CD4-positive, alpha-beta T cell treated with Interleukin-12 subunit alpha and Interleukin-12 subunit beta, for 1 hour (primary cell): ENCODE data around the gene CCDC188.

Experiments used
- DNase-seq: peaks from one replicate; pipeline ENCODE4 v3.0.0-alpha.2; 2020

CCDC188 gene

DNA sequence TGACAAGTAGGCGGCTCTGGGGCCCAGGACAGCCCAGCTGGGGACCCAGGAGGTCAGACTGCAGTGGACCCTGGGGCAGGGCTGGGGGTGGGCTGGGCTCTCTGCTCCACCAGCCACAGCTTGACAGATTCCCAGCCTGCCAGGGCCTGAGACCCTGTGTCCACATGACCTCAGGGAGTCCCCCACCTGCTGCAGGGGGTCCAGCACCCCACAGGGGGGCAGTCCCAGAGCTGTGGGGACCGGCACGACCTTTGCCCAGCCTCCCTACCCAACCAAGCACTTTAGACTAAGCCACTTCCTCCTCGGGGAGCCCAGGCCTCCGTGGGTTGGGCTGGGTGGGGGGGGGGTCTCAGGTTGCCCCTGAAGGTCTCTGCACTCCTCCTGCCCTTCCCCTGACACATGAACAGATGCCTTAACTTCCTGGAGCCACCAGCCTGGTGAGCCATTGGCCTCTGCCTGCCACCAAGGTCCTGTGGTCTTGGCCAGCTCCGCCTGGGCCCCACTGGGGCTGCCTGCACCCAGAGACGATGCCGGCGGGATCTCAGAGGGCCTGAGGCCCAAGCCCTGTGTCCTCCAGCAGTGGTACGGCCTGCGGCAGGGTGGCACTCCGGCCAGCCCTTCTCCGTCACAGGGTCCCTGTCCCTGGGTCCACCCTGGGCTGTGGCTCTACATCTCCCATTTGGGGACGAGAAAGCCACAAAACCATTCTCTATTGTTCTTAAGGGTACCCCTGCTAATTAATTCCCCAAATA is 3.4 kb downstream of the CCDC188 start:
- DNase-seq, result no peak

DNA sequence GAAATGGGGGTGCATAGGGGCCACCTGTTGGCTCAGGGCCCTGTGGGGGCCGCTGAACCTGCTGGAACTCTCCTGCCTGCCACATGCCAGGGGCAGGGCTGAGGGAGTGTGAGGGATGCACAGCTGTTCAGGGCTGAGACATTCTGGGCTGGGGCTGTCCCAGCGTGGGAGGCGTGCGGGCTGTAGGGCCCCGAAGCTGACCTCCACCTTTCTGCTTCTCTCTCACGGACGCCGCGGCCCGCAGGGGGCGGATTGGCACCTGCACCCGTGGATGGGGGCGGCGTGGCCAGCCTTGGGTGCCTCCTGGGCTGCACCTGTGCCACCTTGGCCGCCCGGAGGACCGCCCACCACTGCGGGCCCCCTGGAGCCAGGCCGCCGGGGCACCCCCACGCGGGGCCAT is 4.1 kb downstream of the CCDC188 start:
- DNase-seq, result no peak

DNA sequence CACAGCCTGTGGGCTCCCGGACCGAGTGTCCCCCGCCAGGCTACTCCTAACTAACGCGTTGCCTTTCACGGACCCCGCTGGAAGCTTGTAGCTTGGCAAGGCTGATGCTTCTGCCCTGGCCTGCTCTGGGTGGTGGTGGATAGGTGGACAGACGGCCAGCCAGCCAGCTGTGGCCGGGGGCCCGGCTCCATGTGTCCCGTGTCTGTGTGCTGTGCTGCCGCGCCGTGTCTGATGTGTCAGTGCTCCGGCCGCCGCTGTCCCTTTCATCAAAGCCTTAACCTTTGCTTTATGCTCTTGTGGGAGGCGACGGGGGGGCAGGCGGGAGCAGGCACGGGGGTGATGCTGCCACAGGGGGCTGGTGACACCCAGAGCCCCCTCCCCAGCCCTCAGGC is 5.0 kb downstream of the CCDC188 start:
- DNase-seq, result no peak

DNA sequence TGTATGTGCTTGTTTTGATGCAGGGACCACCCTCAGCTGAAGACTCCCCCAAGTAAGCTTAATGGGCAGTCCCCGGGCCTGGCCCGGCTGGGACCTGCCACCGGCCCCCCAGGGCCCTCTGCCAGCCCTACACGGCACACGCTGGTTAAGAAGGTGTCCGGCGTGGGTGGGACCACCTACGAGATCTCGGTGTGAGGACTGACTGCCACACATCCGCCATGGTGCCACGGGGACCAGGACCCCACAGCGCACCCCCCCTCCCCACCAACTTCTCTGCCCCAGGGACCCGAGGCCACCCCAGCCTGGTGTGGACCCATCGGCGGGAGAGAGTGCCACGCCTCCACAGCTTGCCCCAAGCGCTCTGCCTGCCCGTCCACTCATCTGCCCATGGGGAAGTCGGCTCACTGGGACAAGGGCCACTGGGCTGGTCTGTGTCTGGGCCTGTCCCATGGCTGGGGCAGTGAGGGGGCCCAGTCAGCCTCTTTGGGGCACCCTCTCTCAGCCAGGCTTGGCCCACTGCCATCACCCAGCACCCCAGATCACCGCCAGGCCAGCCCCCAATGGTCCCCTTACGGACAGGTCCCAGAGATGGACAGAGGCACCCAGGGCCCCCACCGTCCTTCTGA is 5.5 kb downstream of the CCDC188 start:
- DNase-seq, result no peak

DNA sequence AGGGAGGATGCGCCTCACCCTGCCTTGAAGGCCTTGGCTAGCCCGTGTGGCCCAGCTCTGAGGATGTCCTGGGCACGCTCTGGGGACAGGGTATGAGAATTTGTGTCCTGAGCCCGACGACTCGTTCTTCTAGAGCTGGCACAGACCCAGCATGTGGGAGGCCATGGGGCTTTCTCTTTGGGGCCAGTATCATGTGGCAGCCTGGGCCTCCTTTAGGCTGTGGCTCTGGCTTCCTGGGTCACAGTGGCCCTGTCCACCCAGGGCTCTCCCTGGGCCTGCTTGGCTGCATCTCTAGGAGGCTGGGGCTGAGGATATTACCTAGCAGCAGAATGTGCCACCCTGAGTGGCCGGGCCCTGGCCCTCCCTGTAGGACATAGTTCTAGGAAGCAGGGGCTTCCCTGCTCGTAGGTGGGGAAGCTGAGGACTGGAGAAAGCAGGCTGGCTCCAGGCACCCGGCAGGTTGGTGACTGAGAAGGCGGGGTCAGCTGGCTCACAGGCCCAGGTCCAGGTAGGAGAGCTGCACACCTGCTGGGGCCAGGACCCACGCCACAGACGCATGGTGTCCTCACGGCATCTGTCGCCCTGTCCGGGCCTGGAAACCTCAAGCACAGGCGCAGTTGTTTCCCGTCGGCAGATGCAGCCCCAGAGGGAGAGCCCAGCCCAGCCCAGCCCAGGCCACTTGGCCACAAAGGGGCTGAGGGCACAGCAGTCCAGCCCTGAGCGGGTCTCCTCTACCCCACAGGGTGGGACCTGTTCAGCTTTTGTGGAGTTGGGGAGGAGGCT is 6.8 kb downstream of the CCDC188 start:
- no peak for DNase-seq

DNA sequence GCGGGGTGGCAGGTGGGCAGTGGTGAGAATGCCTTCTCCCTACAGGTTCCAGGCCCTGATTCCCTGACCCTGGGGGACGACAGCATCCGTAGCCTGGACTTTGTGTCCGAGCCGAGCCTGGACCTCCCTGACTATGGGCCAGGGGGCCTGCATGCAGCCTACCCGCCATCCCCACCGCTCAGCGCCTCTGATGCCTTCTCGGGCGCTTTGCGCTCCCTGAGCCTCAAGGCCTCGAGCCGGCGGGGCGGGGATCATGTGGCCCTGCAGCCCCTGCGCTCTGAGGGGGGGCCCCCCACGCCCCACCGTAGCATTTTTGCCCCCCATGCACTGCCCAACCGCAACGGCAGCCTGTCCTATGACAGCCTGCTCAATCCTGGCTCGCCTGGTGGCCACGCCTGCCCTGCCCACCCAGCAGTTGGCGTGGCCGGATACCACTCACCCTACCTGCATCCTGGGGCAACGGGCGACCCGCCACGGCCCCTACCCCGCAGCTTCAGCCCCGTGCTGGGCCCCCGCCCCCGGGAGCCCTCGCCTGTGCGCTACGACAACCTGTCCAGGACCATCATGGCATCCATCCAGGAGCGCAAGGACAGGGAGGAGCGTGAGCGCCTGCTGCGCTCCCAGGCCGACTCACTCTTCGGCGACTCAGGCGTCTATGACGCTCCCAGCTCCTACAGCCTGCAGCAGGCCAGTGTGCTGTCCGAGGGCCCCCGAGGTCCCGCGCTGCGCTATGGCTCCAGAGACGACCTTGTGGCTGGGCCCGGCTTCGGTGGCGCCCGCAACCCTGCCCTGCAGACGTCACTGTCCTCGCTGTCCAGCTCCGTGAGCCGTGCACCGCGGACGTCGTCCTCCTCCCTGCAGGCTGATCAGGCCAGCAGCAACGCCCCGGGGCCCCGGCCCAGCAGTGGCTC is 7.9 kb downstream of the CCDC188 start:
- no peak for DNase-seq

DNA sequence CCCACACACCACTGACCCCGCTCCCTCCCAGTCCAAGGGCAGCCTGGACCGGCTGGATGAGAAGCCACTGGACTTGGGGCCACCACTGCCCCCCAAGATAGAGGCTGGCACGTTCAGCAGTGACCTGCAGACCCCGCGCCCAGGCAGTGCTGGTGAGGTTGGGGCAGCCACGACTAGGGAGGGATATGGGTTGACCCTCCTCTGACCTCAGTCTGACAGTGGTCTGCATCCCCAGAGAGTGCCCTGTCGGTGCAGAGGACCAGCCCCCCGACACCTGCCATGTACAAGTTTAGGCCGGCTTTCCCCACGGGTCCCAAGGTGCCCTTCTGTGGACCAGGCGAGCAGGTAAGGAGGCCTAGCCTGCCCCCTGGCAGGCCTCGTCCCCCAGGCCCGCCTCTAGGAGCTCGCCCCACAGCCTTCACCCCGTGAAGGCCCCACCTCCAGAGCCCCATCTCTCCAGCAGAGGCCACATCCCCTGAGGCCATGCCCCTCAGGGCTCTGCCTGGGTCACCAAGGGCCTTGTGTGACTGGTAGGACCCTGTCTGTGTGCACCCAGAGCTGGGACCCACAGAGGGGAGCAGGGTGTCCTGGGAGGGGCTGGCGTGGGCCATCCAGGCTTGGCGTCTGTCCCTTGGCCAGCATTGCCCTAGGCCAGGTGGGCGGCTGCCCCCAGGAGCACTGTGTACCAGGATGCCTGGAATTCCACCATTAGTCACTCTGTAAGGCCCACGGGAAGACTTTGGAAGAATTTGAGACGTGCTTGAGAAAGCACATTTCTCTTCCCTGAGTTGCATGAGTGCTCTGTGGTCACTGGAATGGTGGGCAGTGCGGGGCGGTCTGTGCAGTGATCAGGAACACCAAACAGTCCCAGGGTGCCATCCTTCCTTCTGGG is 9.4 kb downstream of the CCDC188 start:
- no peak for DNase-seq

DNA sequence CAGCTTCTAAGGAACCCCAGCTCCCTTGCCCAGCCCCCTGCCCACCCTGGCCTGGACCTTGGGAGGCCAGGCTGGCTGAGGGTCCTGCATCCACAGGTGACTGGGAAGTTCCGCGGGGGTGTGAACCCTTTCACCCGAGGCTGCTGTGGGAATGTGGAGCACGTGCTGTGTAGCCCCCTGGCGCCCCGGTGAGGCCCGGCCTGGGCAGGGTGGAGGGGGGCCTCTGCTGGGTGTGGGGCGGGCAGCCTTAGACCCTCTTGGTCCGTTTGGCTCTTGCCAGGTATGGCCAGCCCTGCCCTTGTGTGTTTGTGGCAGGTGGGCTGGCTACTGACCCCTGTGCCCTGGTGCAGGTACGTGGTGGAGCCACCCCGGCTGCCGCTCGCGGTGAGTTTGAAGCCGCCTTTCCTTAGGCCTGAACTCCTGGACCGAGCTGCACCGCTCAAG is 10.3 kb downstream of the CCDC188 start:
- no peak for DNase-seq

DNA sequence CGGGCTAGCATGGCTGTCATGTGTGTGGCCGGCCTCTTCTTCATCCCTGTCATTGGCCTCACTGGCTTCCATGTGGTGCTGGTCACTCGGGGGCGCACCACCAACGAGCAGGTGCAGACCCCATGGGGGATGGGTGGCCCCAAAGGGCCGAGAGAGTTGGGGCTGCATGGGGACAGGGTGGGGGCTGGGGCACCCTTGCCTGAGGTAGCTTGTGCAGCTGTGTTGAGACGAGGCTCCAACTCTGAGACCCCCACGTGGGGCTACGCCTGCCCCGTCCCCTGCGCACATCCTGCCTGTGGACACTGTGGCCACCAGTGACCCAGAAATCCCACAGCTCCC is 10.8 kb downstream of the CCDC188 start:
- DNase-seq, result no peak

DNA sequence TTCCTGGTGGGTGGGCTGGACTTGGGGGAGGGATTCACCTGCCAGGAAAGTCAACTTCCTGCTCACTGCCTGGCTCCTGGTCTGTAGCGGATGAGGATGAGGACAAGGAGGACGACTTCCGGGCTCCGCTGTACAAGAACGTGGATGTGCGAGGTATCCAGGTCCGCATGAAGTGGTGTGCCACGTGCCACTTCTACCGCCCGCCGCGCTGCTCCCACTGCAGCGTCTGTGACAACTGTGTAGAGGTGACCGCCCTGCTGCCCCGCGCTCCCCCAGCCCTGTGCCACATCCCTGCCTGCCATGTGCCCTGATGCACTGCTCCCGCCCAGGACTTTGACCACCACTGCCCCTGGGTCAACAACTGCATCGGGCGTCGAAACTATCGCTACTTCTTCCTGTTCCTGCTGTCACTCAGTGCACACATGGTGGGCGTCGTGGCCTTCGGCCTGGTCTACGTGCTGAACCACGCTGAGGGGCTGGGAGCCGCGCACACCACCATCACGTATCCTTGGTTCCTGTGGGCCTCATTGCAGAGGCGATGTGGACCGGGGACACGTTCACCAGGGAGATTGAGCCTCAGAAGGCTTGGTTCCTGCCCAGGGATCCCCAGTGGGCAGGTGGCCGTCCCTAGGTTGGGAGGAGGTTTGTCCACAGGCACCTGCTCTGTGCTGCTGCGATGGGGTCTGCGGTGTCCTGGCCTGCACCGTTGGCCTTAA is 11.3 kb downstream of the CCDC188 start:
- DNase-seq, result no peak

DNA sequence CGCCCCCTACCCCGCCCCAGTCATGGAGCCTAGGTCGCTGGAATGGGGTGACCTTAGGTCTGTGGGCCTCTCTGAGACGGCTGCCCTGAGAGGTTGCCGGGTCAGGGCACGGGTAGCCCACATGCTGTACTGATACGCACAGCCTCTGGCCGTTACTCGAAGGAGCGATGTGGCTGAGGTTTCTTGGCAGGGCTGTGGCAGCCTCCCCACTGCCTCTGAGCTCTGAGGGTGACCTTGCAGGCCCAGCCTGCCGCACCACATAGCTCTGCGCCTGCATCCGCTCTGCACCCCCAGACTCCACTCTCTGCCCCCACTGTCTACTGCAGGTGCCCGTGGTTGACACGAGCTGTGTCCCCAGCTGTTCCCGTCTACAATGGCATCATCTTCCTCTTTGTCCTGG is 12.0 kb downstream of the CCDC188 start:
- no peak for DNase-seq

DNA sequence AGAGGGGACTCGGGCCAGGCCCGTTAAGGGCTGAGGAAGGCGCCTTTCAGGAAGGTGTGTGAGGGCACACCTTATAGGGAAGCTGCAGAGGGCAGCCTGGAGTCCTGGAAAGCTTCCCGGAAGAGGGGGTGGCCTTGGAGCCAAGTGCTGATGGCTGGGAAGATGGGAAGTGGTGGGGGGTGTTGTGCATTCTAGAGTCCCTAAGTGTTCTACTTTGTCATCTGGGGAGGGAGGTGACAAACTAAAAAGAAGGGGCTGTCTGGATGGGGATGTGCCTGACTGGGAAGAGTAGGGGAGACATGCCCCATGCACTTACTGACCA is 12.5 kb downstream of the CCDC188 start:
- DNase-seq, result no peak

DNA sequence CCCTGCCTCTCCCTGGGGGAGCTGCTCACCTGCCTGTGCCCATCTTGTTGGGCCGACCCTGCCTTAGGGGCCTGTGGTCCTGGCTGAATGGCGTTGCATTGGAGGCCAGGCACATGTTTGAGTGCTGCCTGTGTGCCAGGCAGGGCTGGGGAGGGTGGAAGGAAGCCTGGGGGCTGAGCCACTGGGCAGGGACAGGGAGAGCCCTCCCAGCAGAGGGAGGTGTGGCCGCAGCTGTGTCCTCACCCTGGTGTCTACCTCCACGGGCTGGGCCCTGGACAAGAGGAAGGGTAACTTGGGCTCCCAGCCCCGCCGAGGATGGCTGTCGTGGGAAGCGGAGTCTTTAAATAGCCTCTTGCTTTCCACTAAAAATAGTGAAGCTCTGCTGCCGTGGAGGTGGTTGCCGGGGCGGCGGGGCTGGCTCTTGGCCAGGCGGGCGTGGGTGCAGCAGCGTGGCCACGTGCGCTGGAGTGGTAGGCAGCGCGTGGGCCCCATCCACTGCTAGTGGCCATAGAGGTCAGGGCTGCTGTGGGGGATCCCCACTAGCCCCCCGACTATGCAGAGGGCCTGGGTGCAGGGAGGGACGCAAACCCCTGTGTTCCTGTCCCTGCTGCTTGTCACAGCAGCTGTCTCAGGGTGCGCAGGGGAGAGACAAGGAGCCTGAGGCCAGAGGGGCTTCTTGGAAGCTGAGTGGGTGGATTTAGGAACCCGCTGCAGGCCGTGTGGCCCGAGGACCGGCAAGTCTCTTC is 13.0 kb downstream of the CCDC188 start:
- no peak for DNase-seq

DNA sequence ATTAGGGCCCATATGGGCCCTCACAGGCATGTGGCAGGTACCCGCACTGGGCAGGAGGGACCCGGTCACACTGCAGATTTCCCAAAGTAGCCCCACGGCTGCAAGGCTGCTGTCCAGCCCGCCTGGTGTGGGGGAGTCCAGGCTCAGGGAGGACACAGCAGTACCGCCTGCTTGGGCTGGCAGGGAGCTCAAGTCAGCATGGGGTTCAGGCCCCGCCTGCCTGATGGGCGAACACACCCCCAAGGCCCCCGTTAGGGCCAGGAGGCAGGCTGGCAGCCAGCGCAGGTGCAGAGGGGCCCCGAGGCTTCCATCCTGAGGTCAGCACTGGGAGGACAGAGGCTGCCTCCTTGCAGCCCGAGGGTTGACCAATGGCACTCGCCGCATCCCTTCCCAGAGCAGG is 13.7 kb downstream of the CCDC188 start:
- DNase-seq, result no peak

DNA sequence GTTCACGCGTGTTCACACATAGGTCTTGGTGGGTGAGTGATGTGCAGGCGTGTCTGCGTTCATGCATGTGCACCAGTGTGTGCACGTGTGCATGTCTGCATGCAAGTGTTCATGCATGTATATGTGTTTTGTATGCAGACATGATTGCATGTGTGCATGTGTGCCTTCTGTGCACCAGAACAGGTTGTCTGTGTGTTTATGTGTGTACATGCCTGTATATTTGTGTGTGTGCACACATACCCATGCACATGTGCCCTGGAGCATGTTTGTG is 14.3 kb downstream of the CCDC188 start:
- no peak for DNase-seq

DNA sequence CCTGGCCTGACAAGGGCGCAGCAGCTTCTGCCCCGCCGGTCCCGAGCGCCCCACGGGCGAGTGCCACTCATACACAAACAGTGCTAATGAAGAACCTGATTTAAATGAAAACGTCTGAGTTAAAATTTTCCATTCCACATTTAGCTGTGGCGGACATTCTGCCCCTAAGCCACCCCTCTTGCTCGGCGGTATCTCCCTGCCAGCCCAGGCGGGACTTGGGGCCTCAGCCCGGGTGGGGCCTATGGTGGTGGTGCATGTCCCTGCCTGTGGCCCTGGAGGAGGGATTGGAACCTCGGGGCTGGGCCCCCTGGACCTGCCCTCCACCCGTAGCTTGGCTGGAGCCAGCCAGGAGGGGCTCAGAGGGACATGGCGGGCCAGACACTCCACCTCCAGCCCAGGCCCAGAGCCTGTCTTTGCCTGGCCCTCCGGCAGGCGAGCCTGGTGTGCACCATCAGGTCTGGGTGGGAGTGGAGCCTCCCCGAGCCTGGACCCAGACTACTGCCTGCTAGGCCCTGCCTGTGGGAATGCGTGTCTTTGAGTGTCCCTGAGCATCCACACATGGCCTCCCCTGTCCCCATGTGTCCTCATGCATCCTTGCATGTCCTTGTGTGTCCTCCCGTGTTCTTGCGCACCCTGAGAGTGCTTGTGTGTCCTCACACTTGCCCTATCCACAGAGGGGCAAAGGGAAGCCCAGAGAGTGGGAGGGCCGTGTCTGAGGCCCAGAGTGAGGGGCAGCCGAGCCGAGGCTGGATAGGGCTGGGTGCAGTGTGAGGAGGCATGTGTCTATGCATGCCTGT is 14.9 kb downstream of the CCDC188 start:
- no peak for DNase-seq

DNA sequence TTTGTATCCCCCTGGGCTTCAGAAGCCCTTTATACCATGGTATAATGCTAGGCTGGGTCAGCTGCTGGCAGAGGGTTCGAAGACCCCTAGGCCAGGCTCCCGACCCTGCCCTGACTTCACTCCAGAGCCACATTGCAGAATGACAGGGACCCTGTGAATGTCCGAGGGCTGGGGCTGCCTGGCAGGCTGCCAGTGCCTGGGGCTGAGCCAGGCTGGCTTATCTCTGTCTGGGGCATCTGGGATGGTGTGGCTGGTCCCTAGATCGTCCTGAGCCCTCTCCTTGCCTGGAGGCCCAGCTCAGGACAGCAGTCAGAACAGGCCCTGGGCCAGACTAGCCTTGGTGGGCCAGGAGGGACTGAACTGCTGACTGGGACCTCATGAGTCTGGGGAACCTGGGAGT is 15.6 kb downstream of the CCDC188 start:
- no peak for DNase-seq

DNA sequence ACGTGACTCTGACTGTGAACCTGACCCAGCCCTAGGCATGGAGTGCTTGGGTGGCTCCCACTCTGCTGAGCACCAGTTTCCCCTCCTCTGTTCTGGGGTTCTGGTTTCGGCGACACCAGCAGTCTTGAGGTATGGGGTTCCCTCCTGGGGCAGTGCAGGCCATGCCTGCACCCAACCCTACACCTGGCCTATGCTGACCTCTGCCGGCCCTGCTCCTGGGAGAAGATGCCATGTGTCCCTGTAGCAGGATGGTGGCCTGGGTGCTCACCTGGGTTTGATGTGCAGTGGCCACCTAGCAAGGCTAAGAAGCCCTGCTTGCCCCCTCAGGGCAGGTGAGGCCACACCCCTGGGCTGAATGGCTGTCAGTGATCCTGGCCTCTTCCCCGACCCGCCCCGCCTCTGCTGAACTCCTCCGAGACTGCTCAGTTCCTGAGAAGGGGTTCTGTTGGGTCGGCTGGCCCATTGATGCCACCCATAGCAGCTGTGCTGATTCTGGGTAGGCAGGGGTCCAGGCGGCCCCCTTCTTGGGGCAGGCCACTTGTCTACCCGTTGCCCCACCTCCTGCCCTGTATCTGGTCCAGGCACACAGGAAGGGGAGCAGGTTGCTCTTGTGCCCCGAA is 16.8 kb downstream of the CCDC188 start:
- DNase-seq, result no peak

DNA sequence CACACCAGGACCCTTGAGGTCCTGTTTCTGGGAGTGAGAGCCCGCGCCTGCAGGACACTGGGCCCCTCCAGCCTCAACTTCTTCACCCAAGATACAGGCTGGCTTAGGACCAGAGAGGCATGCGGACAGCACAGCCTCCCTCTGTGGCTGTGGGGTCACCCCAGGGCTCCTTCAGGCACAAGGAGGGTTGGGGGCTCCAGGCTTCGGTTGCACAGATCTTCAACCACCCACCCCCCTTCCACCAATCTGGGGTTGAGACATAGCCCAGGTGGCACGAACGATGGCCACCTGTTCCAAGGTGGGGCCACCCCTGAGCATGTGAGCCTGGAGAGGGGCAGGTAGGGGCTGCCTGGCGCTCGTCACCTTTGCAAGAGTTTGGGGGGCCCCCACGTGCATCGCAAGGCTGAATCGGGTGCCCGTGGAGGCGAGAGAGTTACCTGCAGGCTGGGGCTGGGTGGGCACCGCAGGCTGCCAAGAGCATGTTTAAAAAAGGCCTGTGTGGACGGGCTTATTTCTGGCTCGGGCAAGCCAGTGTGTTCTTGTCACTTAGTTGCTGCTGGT is 18.1 kb downstream of the CCDC188 start:
- DNase-seq, result no peak
